Stomach (tissue), 9 donors: ENCODE results near the gene SKOR2. TPM values are rescaled to one million over a fixed set of nuclear protein-coding genes. Genes with fewer than 3 reads are reported as not detected.

Experiments
- DNase-seq, 2 donors: peaks; one replicate each; pipeline versions ENCODE4 v3.0.0 to v3.0.0-alpha.2; 2013 to 2019
- H3K27ac ChIP-seq, 5 donors: fragments of 200-600 bp in 4 of 5; sonication (generic) in 4 of 5; one replicate each; pipeline ENCODE4 v1.5.1; 2013 to 2019; ENCODE audit warnings: mild to moderate bottlenecking in 1 of 5, moderate library complexity in 1 of 5
- H3K27me3 ChIP-seq, 3 donors: fragments of 200-600 bp; sonication (generic); one replicate each; pipeline ENCODE4 v1.5.1; 2017 to 2019; ENCODE audit warnings: mixed run types in 1 of 3
- H3K36me3 ChIP-seq, 4 donors: fragments of 200-600 bp; sonication (generic); 1 replicate in 3 of 4; 2 replicates in 1 of 4; pipeline ENCODE4 v1.5.1; 2016 to 2019
- H3K4me1 ChIP-seq, 4 donors: fragments of 200-600 bp; sonication (generic); one replicate each; pipeline ENCODE4 v1.5.1; 2016 to 2019
- H3K4me3 ChIP-seq, 4 donors: fragments of 200-600 bp; sonication (generic) in 3 of 4; one replicate each; pipeline ENCODE4 v1.5.1; 2016 to 2019; ENCODE audit warnings: mild to moderate bottlenecking in 1 of 4
- H3K9me3 ChIP-seq, 4 donors: fragments of 200-600 bp; sonication (generic); one replicate each; pipeline ENCODE4 v1.5.1; 2016 to 2019
- CTCF ChIP-seq, 7 experiments: fragments of 450-650 bp in 4 of 7; fragments of 200-600 bp in 3 of 7; sonication (generic) in 3 of 7; IDR thresholded peaks; one replicate each; pipeline ENCODE4 v1.5.1; 2016 to 2019; ENCODE audit warnings: antibody characterized with exemption in 7 of 7, control low read depth in 2 of 7, mild to moderate bottlenecking in 1 of 7
- EP300 ChIP-seq: sonication (generic); formaldehyde crosslinking; IDR thresholded peaks from one replicate; pipeline ENCODE4 v1.6.1; 2017; ENCODE audit warnings: antibody characterized with exemption
- POLR2A ChIP-seq, 4 donors: fragments of 450-650 bp; IDR thresholded peaks; one replicate each; pipeline ENCODE4 v1.6.1; 2016; ENCODE audit warnings: antibody characterized with exemption in 4 of 4, control low read depth in 2 of 4, mild to moderate bottlenecking in 1 of 4, moderate library complexity in 1 of 4
- POLR2AphosphoS5 ChIP-seq, 3 donors: sonication (generic); formaldehyde crosslinking; IDR thresholded peaks; one replicate each; pipeline ENCODE4 v1.6.1; 2016; ENCODE audit warnings: antibody characterized with exemption in 3 of 3
- WGBS, 5 donors: extraction: QIAGEN DNeasy Blood & Tissue Kit in 3 of 5; methylation state at CpG; one replicate each; pipeline versions ENCODE4 v1.1.5 to v1.1.7; 2013 to 2018; 5-methylcytosine and 5-hydroxymethylcytosine counted together
- intact Hi-C: fragments of 100-400 bp; cut with DNase I; formaldehyde crosslinking; loops from one replicate; pipeline ENCODE4 v1.15.1; 2023; ENCODE audit warnings: low total_unique reads
- polyA plus RNA-seq, 3 donors: library from polyadenylated mRNA; stranded (reverse); fragments of 200-250 nt; gene quantifications; one replicate each; pipeline ENCODE4 v1.2.3, GENCODE V29; 2013
- total RNA-seq, 5 donors: library from RNA; depleted of rRNA; stranded (reverse); fragments of >200 nt; gene quantifications; one replicate each; pipeline versions ENCODE4 v1.1.0 to v1.2.3, GENCODE V29; 2014 to 2016
- donor health status: healthy with polysubstance abuse.
- donor health status: Bipolar disorder and iron deficiency.
- donor health status: healthy.

Gene SKOR2
- total and polyA plus RNA-seq, 8 donors = not detected

GRCh38 chr18:47288741-47289140 is 37.3 kb upstream of the SKOR2 start:
- Histone ChIP-seq H3K9me3 (no peaks in the 10 kb centered on the region), H3K27ac (no peak overlapping the region), H3K27me3 (peaks cover 3 to 40% (median 12%) of the 10 kb centered on the region in 3 donors), H3K4me3 (no peak overlapping the region), H3K4me1 (no peaks in the 10 kb centered on the region), H3K36me3 (no peaks in the 10 kb centered on the region)
- TF ChIP-seq CTCF (IDR thresholded peaks at IDR 0.05) (no peak), POLR2AphosphoS5 (IDR thresholded peaks at IDR 0.05) (no peak), POLR2A (IDR thresholded peaks at IDR 0.05) (no peak), EP300 (no peak)
- intact Hi-C loops = no loop called here
- no peak for DNase-seq

GRCh38 chr18:47287911-47288585 is 36.6 kb upstream of the SKOR2 start:
- TF ChIP-seq POLR2A (IDR thresholded peaks at IDR 0.05) (no peak), EP300 (no peak), CTCF (IDR thresholded peaks at IDR 0.05) (no peak), POLR2AphosphoS5 (IDR thresholded peaks at IDR 0.05) (no peak)
- H3K27me3 ChIP-seq = peaks cover 3 to 36% (median 8%) of the 10 kb centered on the region in 3 donors
- no peak for DNase-seq
- no peak overlapping the region for H3K4me3 ChIP-seq
- 20 to 31% (median 27%) methylated on average over 7 of the region's 7 CpGs for WGBS, 5 donors
- no peak overlapping the region for H3K27ac ChIP-seq
- H3K9me3 ChIP-seq = no peaks in the 10 kb centered on the region
- no peaks in the 10 kb centered on the region for H3K36me3 ChIP-seq
- no peaks in the 10 kb centered on the region for H3K4me1 ChIP-seq
- intact Hi-C loops = no loop called here

DNA sequence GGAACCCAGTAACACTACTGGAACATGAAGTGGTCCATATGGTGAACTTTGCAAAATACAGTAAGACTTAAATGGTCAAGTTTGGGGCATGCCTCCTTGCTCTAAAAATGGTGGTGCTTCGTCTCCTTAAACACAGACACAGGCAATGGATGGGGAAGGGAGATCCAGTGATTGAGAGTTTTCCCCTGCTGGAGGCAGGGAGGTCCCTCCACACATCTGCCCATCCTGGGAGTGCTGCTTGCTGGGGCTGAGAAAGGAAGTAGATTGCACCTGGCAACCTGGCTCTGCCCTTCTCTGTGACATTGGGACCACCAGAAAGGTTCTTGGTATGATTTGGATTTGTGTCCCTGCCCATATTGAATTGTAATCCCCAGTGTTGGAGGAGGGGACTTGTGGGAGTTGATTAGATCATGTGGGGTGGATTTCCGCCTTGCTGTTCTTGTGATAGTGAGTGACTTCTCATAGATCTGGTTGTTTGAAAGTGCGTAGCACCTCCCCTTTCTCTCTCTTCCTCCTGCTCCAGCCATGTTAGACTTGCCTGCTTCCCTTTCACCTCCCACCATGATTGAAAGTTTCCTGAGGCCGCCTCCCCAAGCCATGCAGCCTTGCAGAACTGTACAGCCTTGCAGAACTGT is 35.4 kb upstream of the SKOR2 start:
- Histone ChIP-seq H3K4me1 (no peaks in the 10 kb centered on the region), H3K36me3 (no peaks in the 10 kb centered on the region), H3K27me3 (peaks cover 3 to 32% (median 8%) of the 10 kb centered on the region in 3 donors), H3K9me3 (no peaks in the 10 kb centered on the region), H3K27ac (no peak overlapping the region), H3K4me3 (no peak overlapping the region)
- WGBS, 5 donors = 69 to 75% (median 71%) methylated on average over 4 of the region's 4 CpGs
- TF ChIP-seq POLR2A (IDR thresholded peaks at IDR 0.05) (no peak), CTCF (IDR thresholded peaks at IDR 0.05) (no peak), POLR2AphosphoS5 (IDR thresholded peaks at IDR 0.05) (no peak), EP300 (no peak)
- intact Hi-C loops = no loop called here
- no peak for DNase-seq

- H3K36me3 ChIP-seq = no peaks in the 10 kb centered on the region
- TF ChIP-seq POLR2AphosphoS5 (IDR thresholded peaks at IDR 0.05) = no peak
- no peak for TF ChIP-seq POLR2A (IDR thresholded peaks at IDR 0.05)
- no peak for TF ChIP-seq CTCF (IDR thresholded peaks at IDR 0.05)
- TF ChIP-seq EP300 = no peak
- H3K27ac ChIP-seq = no peak overlapping the region
- H3K4me1 ChIP-seq = no peaks in the 10 kb centered on the region
- peaks cover 3 to 20% (median 8%) of the 10 kb centered on the region in 3 donors for H3K27me3 ChIP-seq
- intact Hi-C loops = no loop called here
- WGBS, 5 donors = 55 to 65% (median 64%) methylated on average over 7 of the region's 7 CpGs
- no peak overlapping the region for H3K4me3 ChIP-seq
- DNase-seq = no peak
- H3K9me3 ChIP-seq = no peaks in the 10 kb centered on the region
Measured at GRCh38 chr18:47285456-47285855, 34.0 kb upstream of the SKOR2 start.
